ENCODE data around the gene SPCS2.

SPCS2 gene

DNA sequence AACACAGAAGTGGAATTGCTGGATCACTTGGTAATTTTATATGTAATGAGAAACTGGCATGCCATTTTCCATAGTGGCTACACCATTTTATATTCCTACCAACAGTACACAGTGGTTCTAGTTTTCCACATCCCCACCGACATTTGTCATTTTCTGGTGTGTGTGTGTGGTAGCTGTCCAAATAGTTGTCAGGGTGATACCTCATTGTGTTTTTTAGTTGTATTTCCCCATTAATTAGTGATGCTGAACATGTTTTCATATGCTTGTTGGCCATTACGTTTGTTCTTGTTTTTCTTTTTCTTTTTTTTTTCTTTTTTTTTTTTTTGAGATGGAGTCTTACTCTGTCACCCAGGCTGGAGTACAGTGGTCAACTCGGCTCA lies 51.9 kb downstream of the SPCS2 start:
- Histone ChIP-seq H3K4me1 (no peaks in the 10 kb centered on the region), H3K27ac (no peak overlapping the region), H2AFZ (no peak overlapping the region), H3K27me3 (ENCODE audit: control insufficient read depth, insufficient read depth, low read length) (no peaks in the 10 kb centered on the region), H3K9ac (no peak overlapping the region), H3K9me3 (ENCODE audit: control insufficient read depth, low read length) (no peaks in the 10 kb centered on the region), H3K4me3 (ENCODE audit: low read depth, low read length) (no peak overlapping the region), H3K36me3 (ENCODE audit: control insufficient read depth, insufficient read depth, low read length) (no peaks in the 10 kb centered on the region), H3K4me2 (ENCODE audit: low read length) (no peak overlapping the region), H3K79me2 (no peaks in the 10 kb centered on the region)
- TF ChIP-seq, protein P1, sequence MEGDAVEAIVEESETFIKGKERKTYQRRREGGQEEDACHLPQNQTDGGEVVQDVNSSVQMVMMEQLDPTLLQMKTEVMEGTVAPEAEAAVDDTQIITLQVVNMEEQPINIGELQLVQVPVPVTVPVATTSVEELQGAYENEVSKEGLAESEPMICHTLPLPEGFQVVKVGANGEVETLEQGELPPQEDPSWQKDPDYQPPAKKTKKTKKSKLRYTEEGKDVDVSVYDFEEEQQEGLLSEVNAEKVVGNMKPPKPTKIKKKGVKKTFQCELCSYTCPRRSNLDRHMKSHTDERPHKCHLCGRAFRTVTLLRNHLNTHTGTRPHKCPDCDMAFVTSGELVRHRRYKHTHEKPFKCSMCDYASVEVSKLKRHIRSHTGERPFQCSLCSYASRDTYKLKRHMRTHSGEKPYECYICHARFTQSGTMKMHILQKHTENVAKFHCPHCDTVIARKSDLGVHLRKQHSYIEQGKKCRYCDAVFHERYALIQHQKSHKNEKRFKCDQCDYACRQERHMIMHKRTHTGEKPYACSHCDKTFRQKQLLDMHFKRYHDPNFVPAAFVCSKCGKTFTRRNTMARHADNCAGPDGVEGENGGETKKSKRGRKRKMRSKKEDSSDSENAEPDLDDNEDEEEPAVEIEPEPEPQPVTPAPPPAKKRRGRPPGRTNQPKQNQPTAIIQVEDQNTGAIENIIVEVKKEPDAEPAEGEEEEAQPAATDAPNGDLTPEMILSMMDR (IDR thresholded peaks at IDR 0.05): no peak

DNA sequence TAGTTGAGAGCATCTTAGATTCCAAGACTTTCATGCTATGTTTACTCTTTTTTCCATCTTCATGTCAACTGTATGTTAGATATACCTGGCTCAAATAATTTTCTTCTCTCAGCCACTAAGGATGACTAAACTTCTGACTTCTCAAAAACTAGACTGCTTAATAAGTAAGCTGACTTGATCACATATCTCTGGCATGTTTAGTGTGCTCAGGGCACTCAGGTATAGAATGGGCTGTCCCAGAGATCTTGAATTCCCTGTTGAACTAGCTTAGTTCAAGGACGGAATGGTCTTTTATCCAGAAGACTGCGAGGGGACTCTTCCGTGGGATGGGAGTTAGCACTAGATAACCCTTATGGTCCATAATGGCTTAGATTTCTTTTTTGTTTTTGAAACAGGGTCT lies 52.6 kb downstream of the SPCS2 start:
- H3K27me3 ChIP-seq (ENCODE audit: control insufficient read depth, insufficient read depth, low read length): no peaks in the 10 kb centered on the region
- no peak overlapping the region for H3K9ac ChIP-seq
- no peaks in the 10 kb centered on the region for H3K9me3 ChIP-seq (ENCODE audit: control insufficient read depth, low read length)
- no peaks in the 10 kb centered on the region for H3K4me1 ChIP-seq
- no peaks in the 10 kb centered on the region for H3K79me2 ChIP-seq
- H3K4me2 ChIP-seq (ENCODE audit: low read length): no peak overlapping the region
- H3K4me3 ChIP-seq (ENCODE audit: low read depth, low read length): no peak overlapping the region
- TF ChIP-seq, protein P1 (IDR thresholded peaks at IDR 0.05): no peak
- H2AFZ ChIP-seq: no peak overlapping the region
- H3K27ac ChIP-seq: no peak overlapping the region
- no peaks in the 10 kb centered on the region for H3K36me3 ChIP-seq (ENCODE audit: control insufficient read depth, insufficient read depth, low read length)

DNA sequence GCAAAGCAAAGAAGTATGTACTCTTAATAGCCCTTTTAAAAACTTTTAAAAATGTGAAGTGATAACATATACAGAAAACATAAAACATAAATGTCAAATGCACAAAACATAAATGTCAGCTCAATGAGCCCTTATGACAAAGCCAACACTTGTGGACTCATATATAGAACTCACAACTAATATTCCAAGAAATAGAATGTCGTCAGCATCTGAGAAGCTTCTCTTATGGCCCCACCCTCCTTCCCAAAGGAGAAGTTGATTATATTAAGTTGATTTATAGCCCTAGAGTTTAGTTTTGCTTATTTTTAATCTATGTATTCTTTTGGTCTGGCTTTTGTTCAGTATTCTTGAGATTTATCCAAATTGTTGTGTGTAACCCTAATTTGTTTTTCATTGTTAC lies 53.5 kb downstream of the SPCS2 start:
- Histone ChIP-seq H3K4me2 (ENCODE audit: low read length) (no peak overlapping the region), H2AFZ (no peak overlapping the region), H3K27me3 (ENCODE audit: control insufficient read depth, insufficient read depth, low read length) (no peaks in the 10 kb centered on the region), H3K9ac (no peak overlapping the region), H3K9me3 (ENCODE audit: control insufficient read depth, low read length) (no peaks in the 10 kb centered on the region), H3K27ac (no peak overlapping the region), H3K4me1 (no peaks in the 10 kb centered on the region), H3K79me2 (no peaks in the 10 kb centered on the region), H3K36me3 (ENCODE audit: control insufficient read depth, insufficient read depth, low read length) (no peaks in the 10 kb centered on the region), H3K4me3 (ENCODE audit: low read depth, low read length) (no peak overlapping the region)
- TF ChIP-seq, protein P1 (IDR thresholded peaks at IDR 0.05): no peak

DNA sequence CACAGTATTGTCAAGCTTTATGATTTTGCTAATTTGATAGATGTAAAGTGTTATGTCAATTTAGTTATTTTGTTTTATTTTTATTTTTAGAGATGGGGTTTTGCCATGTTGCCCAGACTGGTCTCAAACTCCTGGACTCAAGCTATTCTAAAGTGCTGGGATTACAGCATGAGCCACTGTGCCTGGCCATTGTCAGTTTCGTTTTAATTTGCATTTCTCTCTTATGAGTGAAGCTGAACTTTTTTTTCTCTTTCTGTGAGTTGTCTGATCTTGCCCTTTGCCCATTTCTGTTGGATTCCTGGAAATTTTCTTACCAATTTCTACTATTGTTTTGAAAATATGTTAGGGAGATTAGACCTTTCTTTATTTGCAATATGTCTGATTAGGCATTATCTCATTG lies 55.1 kb downstream of the SPCS2 start:
- Histone ChIP-seq H3K4me2 (ENCODE audit: low read length) (no peak overlapping the region), H2AFZ (no peak overlapping the region), H3K36me3 (ENCODE audit: control insufficient read depth, insufficient read depth, low read length) (no peaks in the 10 kb centered on the region), H3K27me3 (ENCODE audit: control insufficient read depth, insufficient read depth, low read length) (no peaks in the 10 kb centered on the region), H3K4me3 (ENCODE audit: low read depth, low read length) (no peak overlapping the region), H3K27ac (no peak overlapping the region), H3K9ac (no peak overlapping the region), H3K9me3 (ENCODE audit: control insufficient read depth, low read length) (no peaks in the 10 kb centered on the region), H3K79me2 (no peaks in the 10 kb centered on the region), H3K4me1 (no peaks in the 10 kb centered on the region)
- TF ChIP-seq, protein P1 (IDR thresholded peaks at IDR 0.05): no peak

DNA sequence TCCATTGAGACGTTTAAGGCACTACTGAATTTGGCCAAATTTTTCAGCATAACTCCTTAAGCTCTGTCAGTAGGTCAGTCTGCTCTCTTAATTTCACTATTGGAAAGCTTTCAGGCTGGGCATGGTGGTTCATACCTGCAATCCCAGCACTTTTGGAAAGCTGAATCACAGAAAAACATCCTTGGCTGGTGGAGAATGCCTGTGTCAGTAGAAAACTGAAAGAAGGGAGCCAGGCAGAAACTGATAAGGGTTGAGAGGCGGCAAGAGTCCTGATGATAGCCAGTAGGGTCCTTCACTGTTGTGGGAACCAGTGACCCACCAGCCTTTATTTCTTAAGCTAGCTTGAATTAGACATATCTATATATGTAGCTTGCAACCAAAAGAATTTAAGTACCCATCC lies 62.3 kb downstream of the SPCS2 start:
- TF ChIP-seq, protein P1 (IDR thresholded peaks at IDR 0.05): no peak
- H3K36me3 ChIP-seq (ENCODE audit: control insufficient read depth, insufficient read depth, low read length): no peaks in the 10 kb centered on the region

More for the DNA sequence above, 62.3 kb downstream of the SPCS2 start:
- H3K4me1 ChIP-seq: peaks cover 29% of the 10 kb centered on the region
- no peaks in the 10 kb centered on the region for H3K79me2 ChIP-seq
- H3K9me3 ChIP-seq (ENCODE audit: control insufficient read depth, low read length): no peaks in the 10 kb centered on the region
- H3K9ac ChIP-seq: no peak overlapping the region
- H2AFZ ChIP-seq: no peak overlapping the region
- no peaks in the 10 kb centered on the region for H3K27me3 ChIP-seq (ENCODE audit: control insufficient read depth, insufficient read depth, low read length)
- H3K4me3 ChIP-seq (ENCODE audit: low read depth, low read length): no peak overlapping the region
- no peak overlapping the region for H3K4me2 ChIP-seq (ENCODE audit: low read length)
- H3K27ac ChIP-seq: peak overlapping the region; percentile 70
